Keratinocyte (primary cell): ENCODE results near the gene PRRC2B. TPM values are rescaled to one million over a fixed set of nuclear protein-coding genes. Genes with fewer than 3 reads are reported as not detected.

Experiments used
- DNase-seq: peaks from one replicate; pipeline ENCODE4 v3.0.0-alpha.2; 2011; ENCODE audit warnings: low read depth, missing footprints, low spot score
- FAIRE-seq: peaks from 2 replicates; lab custom pipeline; 2011; peaks lifted over from hg19 to GRCh38; lab: Jason Lieb, UNC
- H2AFZ ChIP-seq: 2 replicates; pipeline ENCODE4 v1.6.0; 2012; ENCODE audit warnings: low read length, control low read depth, inconsistent platforms; ENCODE audit not compliant: control insufficient read depth
- H3K27ac ChIP-seq: 2 replicates; pipeline ENCODE4 v1.5.1; 2011; ENCODE audit warnings: low read length; ENCODE audit not compliant: control insufficient read depth, insufficient read depth
- H3K27me3 ChIP-seq: 3 replicates; pipeline ENCODE4 v1.6.0; 2011; ENCODE audit warnings: low read length; ENCODE audit not compliant: control insufficient read depth, insufficient read depth; ENCODE audit errors: extremely low read depth
- H3K36me3 ChIP-seq, 2 experiments: 2 replicates in 1 of 2; 3 replicates in 1 of 2; pipeline ENCODE4 v1.5.1; 2011; ENCODE audit warnings: low read length in 2 of 2, mild to moderate bottlenecking in 1 of 2; ENCODE audit not compliant: control insufficient read depth in 2 of 2, insufficient read depth in 2 of 2; ENCODE audit errors: extremely low read depth in 1 of 2
- H3K4me1 ChIP-seq: 3 replicates; pipeline ENCODE4 v1.5.1; 2011; ENCODE audit warnings: low read length; ENCODE audit not compliant: control insufficient read depth, insufficient read depth; ENCODE audit errors: extremely low read depth
- H3K4me2 ChIP-seq: 3 replicates; pipeline ENCODE4 v1.6.0; 2011; ENCODE audit warnings: low read depth, low read length; ENCODE audit not compliant: control insufficient read depth, insufficient read depth; ENCODE audit errors: extremely low read depth
- H3K4me3 ChIP-seq, 3 experiments: fragments of 200-600 bp in 1 of 3; sonication (generic) in 1 of 3; 2 replicates in 2 of 3; 3 replicates in 1 of 3; pipeline ENCODE4 v1.5.1; 2011 to 2016; ENCODE audit warnings: low read length in 3 of 3, mild to moderate bottlenecking in 3 of 3, control low read depth in 2 of 3, inconsistent platforms in 1 of 3, low read depth in 1 of 3, mixed read lengths in 1 of 3, mixed run types in 1 of 3, moderate library complexity in 1 of 3; ENCODE audit not compliant: control insufficient read depth in 2 of 3, insufficient read depth in 2 of 3; ENCODE audit errors: extremely low read depth in 1 of 3
- H3K79me2 ChIP-seq: 2 replicates; pipeline ENCODE4 v1.6.0; 2012; ENCODE audit warnings: low read length; ENCODE audit not compliant: control insufficient read depth, insufficient read depth
- H3K9ac ChIP-seq: 3 replicates; pipeline ENCODE4 v1.6.0; 2011; ENCODE audit warnings: low read length; ENCODE audit not compliant: control insufficient read depth, insufficient read depth; ENCODE audit errors: extremely low read depth
- H3K9me1 ChIP-seq: 3 replicates; pipeline ENCODE4 v1.6.0; 2011; ENCODE audit warnings: low read length; ENCODE audit not compliant: control insufficient read depth, insufficient read depth; ENCODE audit errors: extremely low read depth
- H3K9me3 ChIP-seq: 2 replicates; pipeline ENCODE4 v1.5.1; 2012; ENCODE audit warnings: low read depth, low read length; ENCODE audit not compliant: control insufficient read depth
- H4K20me1 ChIP-seq: 3 replicates; pipeline ENCODE4 v1.6.0; 2011; ENCODE audit warnings: low read length; ENCODE audit not compliant: control insufficient read depth, insufficient read depth; ENCODE audit errors: extremely low read depth
- EZH2 ChIP-seq: IDR thresholded peaks from one replicate; pipeline ENCODE4 v1.6.1; 2012; ENCODE audit warnings: inconsistent platforms, mild to moderate bottlenecking, low read length, moderate library complexity
- dilution Hi-C: fragments of 300-500 bp; cut with MboI; formaldehyde crosslinking; loops from one replicate; pipeline ENCODE4 v1.7.0; 2020; ENCODE audit warnings: low sequenced_read_pairs; ENCODE audit not compliant: extremely low pct_ligation_motif_present
- polyA plus RNA-seq, 5 experiments: library from polyadenylated mRNA; depleted of rRNA in 3 of 5; stranded (reverse) in 3 of 5; stranded (forward) in 1 of 5; unstranded in 1 of 5; fragments of >200 nt; gene quantifications; 1 replicate in 1 of 5; 2 replicates in 3 of 5; 3 replicates in 1 of 5; pipeline versions ENCODE4 v1.2.1 to v1.2.3, GENCODE V29; 2011 to 2012; ENCODE audit warnings: missing spikeins in 2 of 5, low read depth in 1 of 5, low replicate concordance in 1 of 5
- TF ChIP-seq, protein P1 (sequence below), 3 experiments: IDR thresholded peaks in 1 of 3; conservative IDR thresholded peaks in 1 of 3; optimal IDR thresholded peaks in 1 of 3; 2 replicates in 2 of 3; 3 replicates in 1 of 3; pipeline versions ENCODE3 to v1.5.1; 2011; ENCODE audit warnings: low read length in 3 of 3, mild to moderate bottlenecking in 3 of 3, moderate library complexity in 2 of 3, control low read depth in 1 of 3, inconsistent platforms in 1 of 3; ENCODE audit not compliant: insufficient read depth in 2 of 3; ENCODE audit errors: extremely low read depth in 1 of 3

The PRRC2B gene
- polyA plus RNA-seq, 1 donor (not counting 4 experiments of a cell fraction or from before 2014, with no cell fraction given), result 20.8 TPM

DNA sequence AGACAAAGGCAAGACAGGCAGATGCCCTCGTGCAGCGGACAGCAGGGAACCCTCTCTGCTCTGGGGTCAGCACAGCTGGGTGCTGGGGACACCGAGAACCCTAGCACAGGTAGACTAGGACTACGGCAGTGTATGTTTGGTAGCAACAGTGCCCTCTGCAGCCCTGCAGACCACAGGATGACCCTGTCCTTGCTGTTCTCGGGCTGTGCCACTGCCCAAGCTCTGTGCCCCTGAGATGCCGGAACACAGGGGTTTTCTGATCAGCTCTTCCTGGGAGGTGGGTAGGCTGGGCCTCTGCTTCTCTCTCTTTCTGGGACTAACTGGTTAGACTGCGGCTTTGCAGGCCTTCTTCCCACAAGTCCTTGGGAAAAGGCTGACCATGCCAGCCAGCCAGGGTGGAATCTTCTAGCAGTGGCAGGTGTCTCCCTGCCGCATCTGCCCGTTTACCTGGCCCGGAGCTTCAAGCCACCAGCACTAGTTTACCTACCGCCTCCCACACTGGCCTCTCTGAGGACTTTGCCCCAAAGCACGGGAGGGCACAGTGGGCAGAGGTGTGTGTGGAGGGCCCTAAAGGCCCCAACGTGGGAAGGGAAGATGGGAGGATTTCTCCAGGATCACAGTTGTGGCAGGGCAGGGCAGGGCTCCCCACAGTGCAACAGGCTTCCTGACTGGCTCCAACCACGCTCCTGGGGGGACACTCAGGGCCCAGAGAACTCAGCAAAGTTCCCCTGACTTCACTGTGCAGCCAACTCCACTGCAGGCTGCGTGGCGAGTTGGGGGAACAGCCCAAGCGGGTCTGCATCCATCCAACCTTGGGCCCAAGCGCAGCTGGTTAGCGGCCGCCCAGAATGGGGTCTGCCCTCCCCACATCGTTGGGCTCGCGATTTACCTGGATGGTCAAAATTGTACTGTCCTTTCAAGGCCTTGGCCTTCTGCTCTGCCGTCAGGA, 136.0 kb downstream of the PRRC2B start:
- Histone ChIP-seq H3K9ac (peak overlapping the region; percentile 77), H3K27ac (peak overlapping the region; percentile 40), H3K4me1 (peaks cover 11% of the 10 kb centered on the region), H3K4me2 (peak overlapping the region; percentile 95), H3K36me3 (peaks cover 8 to 19% of the 10 kb centered on the region in 2 experiments), H3K9me3 (no peaks in the 10 kb centered on the region), H3K79me2 (peaks cover 8% of the 10 kb centered on the region), H3K9me1 (no peaks in the 10 kb centered on the region), H3K27me3 (no peaks in the 10 kb centered on the region), H3K4me3 (peak overlapping the region; percentile 79 to 86 (median 84)), H2AFZ (peak overlapping the region; percentile 33), H4K20me1 (no peaks in the 10 kb centered on the region)
- dilution Hi-C loops, result no loop called here
- TF ChIP-seq EZH2, result no peak
- TF ChIP-seq, protein P1, sequence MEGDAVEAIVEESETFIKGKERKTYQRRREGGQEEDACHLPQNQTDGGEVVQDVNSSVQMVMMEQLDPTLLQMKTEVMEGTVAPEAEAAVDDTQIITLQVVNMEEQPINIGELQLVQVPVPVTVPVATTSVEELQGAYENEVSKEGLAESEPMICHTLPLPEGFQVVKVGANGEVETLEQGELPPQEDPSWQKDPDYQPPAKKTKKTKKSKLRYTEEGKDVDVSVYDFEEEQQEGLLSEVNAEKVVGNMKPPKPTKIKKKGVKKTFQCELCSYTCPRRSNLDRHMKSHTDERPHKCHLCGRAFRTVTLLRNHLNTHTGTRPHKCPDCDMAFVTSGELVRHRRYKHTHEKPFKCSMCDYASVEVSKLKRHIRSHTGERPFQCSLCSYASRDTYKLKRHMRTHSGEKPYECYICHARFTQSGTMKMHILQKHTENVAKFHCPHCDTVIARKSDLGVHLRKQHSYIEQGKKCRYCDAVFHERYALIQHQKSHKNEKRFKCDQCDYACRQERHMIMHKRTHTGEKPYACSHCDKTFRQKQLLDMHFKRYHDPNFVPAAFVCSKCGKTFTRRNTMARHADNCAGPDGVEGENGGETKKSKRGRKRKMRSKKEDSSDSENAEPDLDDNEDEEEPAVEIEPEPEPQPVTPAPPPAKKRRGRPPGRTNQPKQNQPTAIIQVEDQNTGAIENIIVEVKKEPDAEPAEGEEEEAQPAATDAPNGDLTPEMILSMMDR (optimal IDR thresholded peaks at IDR 0.05 in 1 of 3, IDR thresholded peaks at IDR 0.05 in 1 of 3, conservative IDR thresholded peaks at IDR 0.05 in 1 of 3; ENCODE audit: extremely low read depth in 1 of 3, insufficient read depth in 2 of 3, low read length in 3 of 3), result peak in 1 of 3 experiments; percentile 18
- FAIRE-seq, result no peak
- no peak for DNase-seq

DNA sequence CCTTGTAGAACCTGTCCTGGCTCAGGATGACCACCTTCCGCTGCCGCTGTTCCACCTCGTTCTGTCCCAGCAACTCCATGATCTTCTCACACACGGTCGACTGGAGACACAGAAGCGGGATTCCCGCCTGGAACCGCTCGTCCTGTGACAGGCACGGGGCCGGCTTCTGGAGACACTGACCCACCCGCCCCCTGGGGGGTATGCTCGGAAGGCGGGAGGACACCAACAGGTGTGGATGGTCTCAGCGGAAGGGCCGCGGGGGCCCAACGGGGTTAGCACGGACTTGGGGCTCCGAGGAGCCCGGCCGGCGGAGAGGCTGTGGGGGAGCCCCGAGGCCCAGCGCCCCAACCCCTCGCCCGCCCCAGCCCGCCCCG, 136.6 kb downstream of the PRRC2B start:
- Histone ChIP-seq H4K20me1 (no peaks in the 10 kb centered on the region), H3K27me3 (no peaks in the 10 kb centered on the region), H3K79me2 (peaks cover 8% of the 10 kb centered on the region), H3K9me3 (no peaks in the 10 kb centered on the region), H3K4me3 (peak overlapping the region; percentile 79 to 86 (median 84)), H3K27ac (peak overlapping the region; percentile 40), H3K4me1 (peaks cover 11% of the 10 kb centered on the region), H3K36me3 (peaks cover 8 to 15% of the 10 kb centered on the region in 2 experiments), H3K9me1 (no peaks in the 10 kb centered on the region), H3K9ac (peak overlapping the region; percentile 77), H2AFZ (peak overlapping the region; percentile 33), H3K4me2 (peak overlapping the region; percentile 95)
- DNase-seq (no peak), FAIRE-seq (no peak)
- TF ChIP-seq, protein P1 (optimal IDR thresholded peaks at IDR 0.05 in 1 of 3, IDR thresholded peaks at IDR 0.05 in 1 of 3, conservative IDR thresholded peaks at IDR 0.05 in 1 of 3; ENCODE audit: extremely low read depth in 1 of 3, insufficient read depth in 2 of 3, low read length in 3 of 3), result peak in 1 of 3 experiments; percentile 15
- no peak for TF ChIP-seq EZH2
- dilution Hi-C loops, result no loop called here
